ENCODE data around the gene SPATA45. TPM values are rescaled to one million over a fixed set of nuclear protein-coding genes. Genes with fewer than 3 reads are reported as not detected.
"Not testable (repeated sequence)": the region's sequence is repeated elsewhere in the genome, so short reads cannot be mapped to it uniquely, and the experiment has no call there.

SPATA45 gene
- total RNA-seq, 4 donors from 2014 or later = not detected

GRCh38 chr1:212856755-212857154 lies 9.3 kb upstream of the SPATA45 start:
- ATAC-seq (no peak), DNase-seq (no peak)
- no peak overlapping the region for H3K27ac ChIP-seq
- TF ChIP-seq CTCF (IDR thresholded peaks at IDR 0.05 in 4 of 5, conservative IDR thresholded peaks at IDR 0.05 in 1 of 5) (no peak), POLR2A (IDR thresholded peaks at IDR 0.05) (no peak)
- intact Hi-C loops (cut with DNase I; ENCODE audit: low total_unique reads) (loop anchor here (5.0 kb wide), 3 partner anchors 64 to 156 kb away; partner anchors contain the start of genes NSL1 and TATDN3), in situ Hi-C loops (cut with MboI; ENCODE audit: low sequenced_read_pairs in 4 of 4) (no loop called here)
- no peaks in the 10 kb centered on the region for H3K36me3 ChIP-seq
- peak overlapping the region in 1 of 4 donors; percentile 98 for H3K4me3 ChIP-seq
- peaks cover 7 to 14% of the 10 kb centered on the region in 2 donors for H3K4me1 ChIP-seq
- no peaks in the 10 kb centered on the region for H3K27me3 ChIP-seq
- no peaks in the 10 kb centered on the region for H3K9me3 ChIP-seq

- in situ Hi-C loops (cut with MboI; ENCODE audit: low sequenced_read_pairs in 4 of 4) = no loop called here
- Histone ChIP-seq H3K9me3 (no peaks in the 10 kb centered on the region), H3K4me1 (peaks cover 0 to 1% of the 10 kb centered on the region in 2 donors), H3K4me3 (no peak overlapping the region), H3K27me3 (no peaks in the 10 kb centered on the region), H3K36me3 (no peaks in the 10 kb centered on the region), H3K27ac (no peak overlapping the region)
- no peak for ATAC-seq
- TF ChIP-seq POLR2A (IDR thresholded peaks at IDR 0.05) = no peak
- no peak for TF ChIP-seq CTCF (IDR thresholded peaks at IDR 0.05 in 4 of 5, conservative IDR thresholded peaks at IDR 0.05 in 1 of 5)
- no peak for DNase-seq
- intact Hi-C loops (cut with DNase I; ENCODE audit: low total_unique reads) = no loop called here
These were observed 6.2 kb upstream of the SPATA45 start for GRCh38 chr1:212853658-212854057.

GRCh38 chr1:212852105-212852688 lies 4.7 kb upstream of the SPATA45 start:
- H3K4me3 ChIP-seq = no peak overlapping the region
- no peak for TF ChIP-seq POLR2A (IDR thresholded peaks at IDR 0.05)
- no peak for TF ChIP-seq CTCF (IDR thresholded peaks at IDR 0.05 in 4 of 5, conservative IDR thresholded peaks at IDR 0.05 in 1 of 5)
- intact Hi-C loops (cut with DNase I; ENCODE audit: low total_unique reads) = no loop called here
- H3K27ac ChIP-seq = no peak overlapping the region
- ATAC-seq (no peak), DNase-seq (no peak)
- no peaks in the 10 kb centered on the region for H3K4me1 ChIP-seq
- H3K36me3 ChIP-seq = no peaks in the 10 kb centered on the region
- no peaks in the 10 kb centered on the region for H3K9me3 ChIP-seq
- H3K27me3 ChIP-seq = no peaks in the 10 kb centered on the region
- in situ Hi-C loops (cut with MboI; ENCODE audit: low sequenced_read_pairs in 4 of 4) = no loop called here

GRCh38 chr1:212844521-212844920 lies 2.9 kb downstream of the SPATA45 start:
- H3K4me1 ChIP-seq; H3K4me3 ChIP-seq; intact Hi-C loops (cut with DNase I; ENCODE audit: low total_unique reads); DNase-seq; H3K27me3 ChIP-seq; in situ Hi-C loops (cut with MboI; ENCODE audit: low sequenced_read_pairs in 4 of 4); H3K36me3 ChIP-seq; H3K27ac ChIP-seq; ATAC-seq; H3K9me3 ChIP-seq: not testable (repeated sequence)

- intact Hi-C loops (cut with DNase I; ENCODE audit: low total_unique reads) = no loop called here
These were observed 9.3 kb downstream of the SPATA45 start for GRCh38 chr1:212838145-212838544.

GRCh38 chr1:212833211-212834207 lies 13.9 kb downstream of the SPATA45 start:
- H3K27me3 ChIP-seq; ATAC-seq; H3K27ac ChIP-seq; H3K36me3 ChIP-seq; H3K4me3 ChIP-seq; H3K9me3 ChIP-seq; H3K4me1 ChIP-seq; in situ Hi-C loops (cut with MboI; ENCODE audit: low sequenced_read_pairs in 4 of 4); DNase-seq; intact Hi-C loops (cut with DNase I; ENCODE audit: low total_unique reads): not testable (repeated sequence)

More at GRCh38 chr1:212838145-212838544, 9.3 kb downstream of the SPATA45 start:
- Histone ChIP-seq H3K9me3 (no peaks in the 10 kb centered on the region), H3K36me3 (no peaks in the 10 kb centered on the region), H3K27ac (no peak overlapping the region), H3K4me3 (no peak overlapping the region), H3K27me3 (no peaks in the 10 kb centered on the region), H3K4me1 (no peaks in the 10 kb centered on the region)
- ATAC-seq = no peak
- in situ Hi-C loops (cut with MboI; ENCODE audit: low sequenced_read_pairs in 4 of 4) = no loop called here
- no peak for DNase-seq
- TF ChIP-seq CTCF (IDR thresholded peaks at IDR 0.05 in 4 of 5, conservative IDR thresholded peaks at IDR 0.05 in 1 of 5) (no peak), POLR2A (IDR thresholded peaks at IDR 0.05) (no peak)
